ENCODE measurements around the gene LTBP3.
"Not testable (repeated sequence)": the region's sequence is repeated elsewhere in the genome, so short reads cannot be mapped to it uniquely, and the experiment has no call there.

Gene LTBP3

DNA sequence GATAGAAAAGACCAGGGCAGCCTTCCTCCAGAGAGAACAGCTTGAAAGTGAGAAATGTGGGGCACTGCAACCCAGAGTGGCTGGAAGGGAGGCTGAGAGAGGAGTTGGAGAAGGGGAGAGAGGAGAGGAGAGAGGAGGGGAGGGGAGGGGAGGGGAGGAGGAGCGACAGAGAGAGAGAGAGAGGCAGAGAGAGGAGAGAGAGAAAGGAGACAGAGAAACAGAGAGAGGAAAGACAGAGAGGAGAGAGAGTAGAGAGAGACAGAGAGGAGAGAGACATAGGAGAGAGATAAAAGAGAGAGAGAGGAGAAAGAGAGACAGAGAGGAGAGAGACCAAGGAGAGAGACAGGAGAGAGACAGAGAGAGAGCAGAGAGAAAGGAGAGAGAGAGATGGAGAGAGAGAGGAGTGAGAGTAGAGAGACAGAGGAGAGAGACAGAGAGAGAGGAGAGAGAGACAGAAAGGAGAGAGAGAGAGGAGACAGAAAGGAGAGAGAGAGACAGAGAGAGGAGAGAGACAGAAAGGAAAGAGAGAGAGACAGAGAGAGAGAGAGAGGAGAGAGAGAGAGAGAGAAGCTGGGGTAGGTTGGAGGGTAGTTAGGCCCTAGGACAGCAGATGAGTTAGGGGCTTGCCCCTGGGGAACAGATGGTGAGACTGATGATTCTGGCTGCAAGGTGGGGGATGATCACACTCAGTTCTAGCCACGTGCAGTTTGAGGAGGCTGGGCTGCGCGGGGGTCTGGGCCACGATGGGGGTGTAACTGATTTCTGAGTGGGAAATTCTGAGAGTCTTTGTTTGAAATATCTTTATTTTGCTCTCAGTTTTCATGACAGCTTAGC is 41.8 kb downstream of the LTBP3 start:
- no peaks in the 10 kb centered on the region for H3K27me3 ChIP-seq (ENCODE audit: insufficient read depth, low read length)
- H2BK120ac ChIP-seq (ENCODE audit: insufficient read depth, low read length, poor library complexity) = no peak overlapping the region
- peak overlapping the region; percentile 66 for H2AK5ac ChIP-seq (ENCODE audit: low read length)
- H3K18ac ChIP-seq (ENCODE audit: low read length) = no peak overlapping the region
- DNase-seq = no peak
- H3K4me2 ChIP-seq (ENCODE audit: low read length) = no peak overlapping the region
- no peak overlapping the region for H4K8ac ChIP-seq (ENCODE audit: low read depth, low read length)
- H3K4me1 ChIP-seq (ENCODE audit: control insufficient read depth in 1 of 2, insufficient read depth in 2 of 2, low read length in 2 of 2) = no peaks in the 10 kb centered on the region
- no peak overlapping the region for H2AFZ ChIP-seq (ENCODE audit: insufficient read depth, low read length, poor library complexity)
- H3K9ac ChIP-seq (ENCODE audit: low read length) = no peak overlapping the region
- no peak overlapping the region for H3K4me3 ChIP-seq (ENCODE audit: low read depth, low read length)
- no peak overlapping the region for H3K14ac ChIP-seq (ENCODE audit: low read length)
- WGBS (ENCODE audit: extremely low coverage, insufficient coverage, insufficient read length) = no CpG with 5 or more reads among the region's 5 CpGs
- H3K36me3 ChIP-seq (ENCODE audit: control insufficient read depth in 1 of 2, insufficient read depth in 2 of 2, low read length in 2 of 2) = no peaks in the 10 kb centered on the region
- no peaks in the 10 kb centered on the region for H3K9me3 ChIP-seq (ENCODE audit: insufficient read depth, low read depth, low read length)
- no peak overlapping the region for H4K91ac ChIP-seq (ENCODE audit: low read depth, low read length)
- H4K12ac ChIP-seq (ENCODE audit: low read depth, low read length) = no peak overlapping the region
- H3K4ac ChIP-seq (ENCODE audit: low read depth, low read length) = no peak overlapping the region
- H3K79me1 ChIP-seq (ENCODE audit: low read length) = no peaks in the 10 kb centered on the region
- no peaks in the 10 kb centered on the region for H3K79me2 ChIP-seq (ENCODE audit: control insufficient read depth, insufficient read depth, low read length, poor library complexity)
- H3K23ac ChIP-seq (ENCODE audit: low read length) = no peak overlapping the region
- H2BK12ac ChIP-seq (ENCODE audit: low read length) = no peak overlapping the region
- H2BK5ac ChIP-seq (ENCODE audit: low read depth, low read length, poor library complexity) = no peak overlapping the region
- H3K27ac ChIP-seq (ENCODE audit: low read depth, low read length) = no peak overlapping the region

DNA sequence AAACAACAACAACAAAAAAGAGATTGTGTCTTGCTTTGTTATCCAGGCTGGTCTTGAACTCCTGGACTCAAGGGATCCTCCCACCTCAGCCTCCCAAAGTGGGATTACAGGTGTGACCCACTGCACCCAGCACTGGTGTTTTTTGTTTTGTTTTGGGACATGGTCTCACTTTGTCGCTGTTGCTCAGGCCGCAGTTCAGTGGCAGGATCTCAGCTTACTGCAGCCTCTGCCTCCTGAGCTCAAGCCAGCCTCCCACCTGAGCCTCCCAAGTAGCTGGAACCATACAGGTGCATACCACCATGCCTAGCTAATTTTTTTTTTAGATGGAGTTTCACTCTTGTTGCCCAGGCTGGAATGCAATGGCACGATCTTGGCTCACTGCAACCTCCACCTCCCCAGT is 45.8 kb downstream of the LTBP3 start:
- H3K27me3 ChIP-seq (ENCODE audit: insufficient read depth, low read length); H3K36me3 ChIP-seq (ENCODE audit: control insufficient read depth in 1 of 2, insufficient read depth in 2 of 2, low read length in 2 of 2); H3K4me2 ChIP-seq (ENCODE audit: low read length); H3K4me1 ChIP-seq (ENCODE audit: control insufficient read depth in 1 of 2, insufficient read depth in 2 of 2, low read length in 2 of 2); H4K8ac ChIP-seq (ENCODE audit: low read depth, low read length); H3K4ac ChIP-seq (ENCODE audit: low read depth, low read length); H3K9me3 ChIP-seq (ENCODE audit: insufficient read depth, low read depth, low read length); H3K79me1 ChIP-seq (ENCODE audit: low read length); H3K27ac ChIP-seq (ENCODE audit: low read depth, low read length); H4K12ac ChIP-seq (ENCODE audit: low read depth, low read length); H2BK5ac ChIP-seq (ENCODE audit: low read depth, low read length, poor library complexity); H3K79me2 ChIP-seq (ENCODE audit: control insufficient read depth, insufficient read depth, low read length, poor library complexity); H3K18ac ChIP-seq (ENCODE audit: low read length); DNase-seq; H2AFZ ChIP-seq (ENCODE audit: insufficient read depth, low read length, poor library complexity); H3K4me3 ChIP-seq (ENCODE audit: low read depth, low read length); H3K23ac ChIP-seq (ENCODE audit: low read length); H3K9ac ChIP-seq (ENCODE audit: low read length); H3K14ac ChIP-seq (ENCODE audit: low read length); H2BK12ac ChIP-seq (ENCODE audit: low read length); H2AK5ac ChIP-seq (ENCODE audit: low read length); H2BK120ac ChIP-seq (ENCODE audit: insufficient read depth, low read length, poor library complexity); H4K91ac ChIP-seq (ENCODE audit: low read depth, low read length): not testable (repeated sequence)
- no CpG with 5 or more reads among the region's 3 CpGs for WGBS (ENCODE audit: extremely low coverage, insufficient coverage, insufficient read length)

DNA sequence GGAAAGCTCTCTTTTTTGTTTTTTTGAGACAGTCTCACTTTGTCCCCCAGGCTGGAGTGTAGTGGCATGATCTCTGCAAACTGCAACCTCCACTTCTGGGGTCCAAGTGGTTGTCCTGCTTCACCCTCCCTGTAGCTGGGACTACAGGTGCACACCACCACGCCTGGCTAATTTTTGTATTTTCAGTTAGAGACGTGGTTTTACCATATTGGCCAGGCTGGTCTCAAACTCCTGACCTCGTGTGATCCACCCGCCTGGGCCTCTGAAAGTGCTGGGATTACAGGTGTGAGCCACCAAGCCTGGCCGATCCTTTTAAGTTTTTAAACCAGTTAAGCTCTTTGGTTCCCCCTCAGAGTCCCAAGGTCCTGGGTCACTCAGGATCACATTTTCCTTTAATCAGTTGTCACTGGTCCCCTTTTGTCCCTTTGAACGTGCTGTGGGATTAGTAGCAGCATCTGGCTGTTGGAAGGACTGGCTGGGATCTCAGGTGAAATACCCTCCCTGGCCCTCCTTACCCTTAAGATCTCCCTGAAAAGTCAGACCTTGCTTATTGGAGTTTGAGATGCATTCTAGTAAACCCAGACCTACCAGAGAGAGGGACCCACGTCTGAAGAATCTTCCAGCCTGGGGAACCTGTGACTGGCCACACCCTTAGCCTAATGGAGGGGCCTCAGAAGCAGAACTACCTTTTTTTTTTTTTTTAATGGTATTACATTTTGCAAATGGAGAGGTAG is 51.2 kb downstream of the LTBP3 start:
- no peak overlapping the region for H4K91ac ChIP-seq (ENCODE audit: low read depth, low read length)
- H3K4ac ChIP-seq (ENCODE audit: low read depth, low read length) = no peak overlapping the region
- peak overlapping the region; percentile 32 for H3K4me2 ChIP-seq (ENCODE audit: low read length)
- H4K8ac ChIP-seq (ENCODE audit: low read depth, low read length) = no peak overlapping the region
- H3K23ac ChIP-seq (ENCODE audit: low read length) = no peak overlapping the region
- H3K27ac ChIP-seq (ENCODE audit: low read depth, low read length) = peak overlapping the region; percentile 51
- H3K9me3 ChIP-seq (ENCODE audit: insufficient read depth, low read depth, low read length) = no peaks in the 10 kb centered on the region
- peaks cover 9 to 32% of the 10 kb centered on the region in 2 experiments for H3K36me3 ChIP-seq (ENCODE audit: control insufficient read depth in 1 of 2, insufficient read depth in 2 of 2, low read length in 2 of 2)
- no peak overlapping the region for H3K18ac ChIP-seq (ENCODE audit: low read length)
- H2BK5ac ChIP-seq (ENCODE audit: low read depth, low read length, poor library complexity) = no peak overlapping the region
- H3K4me3 ChIP-seq (ENCODE audit: low read depth, low read length) = no peak overlapping the region
- no peak overlapping the region for H2BK12ac ChIP-seq (ENCODE audit: low read length)
- no CpG with 5 or more reads among the region's 7 CpGs for WGBS (ENCODE audit: extremely low coverage, insufficient coverage, insufficient read length)
- H3K14ac ChIP-seq (ENCODE audit: low read length) = no peak overlapping the region
- no peaks in the 10 kb centered on the region for H3K27me3 ChIP-seq (ENCODE audit: insufficient read depth, low read length)
- no peak overlapping the region for H4K12ac ChIP-seq (ENCODE audit: low read depth, low read length)
- H3K4me1 ChIP-seq (ENCODE audit: control insufficient read depth in 1 of 2, insufficient read depth in 2 of 2, low read length in 2 of 2) = peaks cover 3 to 5% of the 10 kb centered on the region in 2 experiments
- H3K79me1 ChIP-seq (ENCODE audit: low read length) = peaks cover 4% of the 10 kb centered on the region
- no peak overlapping the region for H2AK5ac ChIP-seq (ENCODE audit: low read length)
- H2AFZ ChIP-seq (ENCODE audit: insufficient read depth, low read length, poor library complexity) = no peak overlapping the region
- DNase-seq = peak; percentile 84 to 85
- no peak overlapping the region for H3K9ac ChIP-seq (ENCODE audit: low read length)
- H3K79me2 ChIP-seq (ENCODE audit: control insufficient read depth, insufficient read depth, low read length, poor library complexity) = peaks cover 10% of the 10 kb centered on the region
- H2BK120ac ChIP-seq (ENCODE audit: insufficient read depth, low read length, poor library complexity) = no peak overlapping the region

DNA sequence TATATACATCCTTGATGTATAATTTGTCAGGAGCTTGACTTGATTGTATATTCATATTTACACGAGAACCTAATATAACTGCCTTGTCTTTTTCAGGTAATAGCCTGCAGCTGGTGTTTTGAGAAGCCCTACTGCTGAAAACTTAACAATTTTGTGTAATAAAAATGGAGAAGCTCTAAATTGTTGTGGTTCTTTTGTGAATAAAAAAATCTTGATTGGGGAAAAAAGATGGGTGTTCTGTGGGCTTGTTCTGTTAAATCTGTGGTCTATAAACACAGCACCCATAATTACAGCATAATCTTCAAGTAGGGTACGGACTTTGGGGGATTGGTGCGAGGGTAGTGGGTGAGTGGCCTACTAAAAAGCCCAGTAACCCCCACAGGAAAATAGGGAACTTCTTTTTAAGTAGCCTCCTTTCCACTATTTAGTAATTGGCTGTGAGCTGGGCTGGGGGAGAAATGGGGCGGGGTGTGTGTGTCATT is 51.8 kb downstream of the LTBP3 start:
- H4K12ac ChIP-seq (ENCODE audit: low read depth, low read length) = no peak overlapping the region
- peaks cover 9 to 35% of the 10 kb centered on the region in 2 experiments for H3K36me3 ChIP-seq (ENCODE audit: control insufficient read depth in 1 of 2, insufficient read depth in 2 of 2, low read length in 2 of 2)
- no peak overlapping the region for H4K91ac ChIP-seq (ENCODE audit: low read depth, low read length)
- H3K79me2 ChIP-seq (ENCODE audit: control insufficient read depth, insufficient read depth, low read length, poor library complexity) = peaks cover 13% of the 10 kb centered on the region
- no peak overlapping the region for H3K9ac ChIP-seq (ENCODE audit: low read length)
- H3K27me3 ChIP-seq (ENCODE audit: insufficient read depth, low read length) = no peaks in the 10 kb centered on the region
- no peak overlapping the region for H3K18ac ChIP-seq (ENCODE audit: low read length)
- H3K27ac ChIP-seq (ENCODE audit: low read depth, low read length) = no peak overlapping the region
- no peak overlapping the region for H3K23ac ChIP-seq (ENCODE audit: low read length)
- H2BK5ac ChIP-seq (ENCODE audit: low read depth, low read length, poor library complexity) = no peak overlapping the region
- no CpG with 5 or more reads among the region's 4 CpGs for WGBS (ENCODE audit: extremely low coverage, insufficient coverage, insufficient read length)
- no peak overlapping the region for H4K8ac ChIP-seq (ENCODE audit: low read depth, low read length)
- H3K14ac ChIP-seq (ENCODE audit: low read length) = no peak overlapping the region
- H2AFZ ChIP-seq (ENCODE audit: insufficient read depth, low read length, poor library complexity) = no peak overlapping the region
- no peak overlapping the region for H2AK5ac ChIP-seq (ENCODE audit: low read length)
- H3K4ac ChIP-seq (ENCODE audit: low read depth, low read length) = no peak overlapping the region
- DNase-seq = peak in 1 of 2 donors; percentile 48
- H3K4me2 ChIP-seq (ENCODE audit: low read length) = peak overlapping the region; percentile 64
- H2BK12ac ChIP-seq (ENCODE audit: low read length) = no peak overlapping the region
- no peak overlapping the region for H3K4me3 ChIP-seq (ENCODE audit: low read depth, low read length)
- peaks cover 4% of the 10 kb centered on the region for H3K79me1 ChIP-seq (ENCODE audit: low read length)
- H2BK120ac ChIP-seq (ENCODE audit: insufficient read depth, low read length, poor library complexity) = no peak overlapping the region
- H3K9me3 ChIP-seq (ENCODE audit: insufficient read depth, low read depth, low read length) = no peaks in the 10 kb centered on the region
- peaks cover 3 to 5% of the 10 kb centered on the region in 2 experiments for H3K4me1 ChIP-seq (ENCODE audit: control insufficient read depth in 1 of 2, insufficient read depth in 2 of 2, low read length in 2 of 2)

Measured in trophoblast cell (in vitro differentiated cells and primary cell).